Measurements from ENCODE around the gene RNPC3.

RNPC3 gene, protein sequence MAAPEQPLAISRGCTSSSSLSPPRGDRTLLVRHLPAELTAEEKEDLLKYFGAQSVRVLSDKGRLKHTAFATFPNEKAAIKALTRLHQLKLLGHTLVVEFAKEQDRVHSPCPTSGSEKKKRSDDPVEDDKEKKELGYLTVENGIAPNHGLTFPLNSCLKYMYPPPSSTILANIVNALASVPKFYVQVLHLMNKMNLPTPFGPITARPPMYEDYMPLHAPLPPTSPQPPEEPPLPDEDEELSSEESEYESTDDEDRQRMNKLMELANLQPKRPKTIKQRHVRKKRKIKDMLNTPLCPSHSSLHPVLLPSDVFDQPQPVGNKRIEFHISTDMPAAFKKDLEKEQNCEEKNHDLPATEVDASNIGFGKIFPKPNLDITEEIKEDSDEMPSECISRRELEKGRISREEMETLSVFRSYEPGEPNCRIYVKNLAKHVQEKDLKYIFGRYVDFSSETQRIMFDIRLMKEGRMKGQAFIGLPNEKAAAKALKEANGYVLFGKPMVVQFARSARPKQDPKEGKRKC

DNA sequence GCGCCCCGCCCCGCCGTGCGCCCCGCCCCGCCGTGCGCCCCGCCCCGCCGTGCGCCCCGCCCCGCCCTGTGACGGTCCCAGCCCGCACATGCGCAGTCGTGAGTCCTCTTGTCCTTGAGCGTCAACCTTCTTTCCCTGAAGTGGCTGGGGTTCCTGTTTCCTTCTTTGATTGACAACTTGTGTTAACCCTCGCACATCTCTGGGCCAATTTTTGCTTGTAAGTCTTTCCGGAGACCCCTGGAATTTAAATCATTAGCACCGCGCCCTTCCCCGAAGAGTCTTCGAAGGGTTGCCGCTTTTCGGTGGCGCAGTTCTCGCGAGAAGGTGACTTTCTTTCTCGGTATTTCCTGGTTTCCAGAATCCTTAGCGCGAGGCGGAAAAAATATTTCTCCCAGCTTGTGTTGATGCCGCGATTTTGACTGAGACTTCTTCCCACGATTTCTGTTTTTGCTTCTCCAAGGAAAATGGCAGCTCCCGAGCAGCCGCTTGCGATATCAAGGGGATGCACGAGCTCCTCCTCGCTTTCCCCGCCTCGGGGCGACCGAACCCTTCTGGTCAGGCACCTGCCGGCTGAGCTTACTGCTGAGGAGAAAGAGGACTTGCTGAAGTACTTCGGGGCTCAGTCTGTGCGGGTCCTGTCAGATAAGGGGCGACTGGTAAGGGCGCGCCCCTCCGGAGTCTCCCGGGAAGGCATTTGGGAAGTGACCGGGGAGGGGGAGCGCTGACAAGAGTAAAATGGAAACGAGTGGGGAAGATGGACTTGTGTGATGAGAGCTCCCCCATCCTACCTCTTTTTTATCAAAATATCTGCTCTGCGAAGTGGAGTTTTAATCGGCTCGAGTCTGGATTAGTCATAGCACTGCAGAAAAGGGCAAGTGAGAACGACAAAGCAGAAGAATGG lies at the start of gene RNPC3:
RNPC3 (plus strand) TSS at position 93 of the 901 bp plus-strand sequence; CDS start at position 465, 372 bp downstream.
- peak; percentile 94 for DNase-seq (ENCODE audit: low spot score)

DNA sequence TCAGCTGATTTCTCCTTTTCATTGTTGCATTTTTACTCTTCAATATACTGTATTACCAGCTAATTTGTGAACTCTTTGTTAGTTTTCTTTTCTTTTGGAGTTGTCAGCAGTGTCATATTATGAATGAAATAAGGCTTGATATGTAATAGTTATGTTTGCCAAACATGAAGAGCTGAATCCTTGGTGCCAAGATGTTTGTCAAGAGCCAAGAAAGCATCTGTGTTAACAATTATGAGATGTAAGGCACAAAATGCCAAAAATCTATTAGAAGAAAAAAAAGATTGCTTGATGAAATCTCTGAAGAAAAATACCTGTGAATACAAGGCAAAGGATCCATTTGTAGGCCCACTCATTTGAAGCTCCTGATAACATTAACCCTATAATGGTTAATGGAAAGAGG lies 48.4 kb upstream of the RNPC3 start:
- no peak for DNase-seq (ENCODE audit: low spot score)

DNA sequence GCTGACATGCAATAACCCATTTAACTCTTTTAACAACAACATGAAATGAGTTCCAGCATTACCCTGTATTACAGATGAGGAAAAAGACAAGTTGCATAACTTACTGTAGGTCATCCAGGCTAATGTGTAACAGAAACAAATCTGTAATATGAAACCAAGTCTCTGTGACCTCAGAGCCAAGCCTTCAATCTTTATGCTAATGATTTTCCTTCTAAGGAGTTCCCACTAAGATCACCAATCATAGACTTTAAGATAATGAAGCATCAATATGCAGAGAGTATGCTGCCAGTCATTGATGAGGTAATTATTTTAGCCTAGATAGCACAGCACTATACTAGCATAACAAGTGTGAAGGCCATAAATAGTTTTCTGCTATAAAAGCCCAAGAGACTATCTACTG lies 35.6 kb upstream of the RNPC3 start:
- no peak for DNase-seq (ENCODE audit: low spot score)

DNA sequence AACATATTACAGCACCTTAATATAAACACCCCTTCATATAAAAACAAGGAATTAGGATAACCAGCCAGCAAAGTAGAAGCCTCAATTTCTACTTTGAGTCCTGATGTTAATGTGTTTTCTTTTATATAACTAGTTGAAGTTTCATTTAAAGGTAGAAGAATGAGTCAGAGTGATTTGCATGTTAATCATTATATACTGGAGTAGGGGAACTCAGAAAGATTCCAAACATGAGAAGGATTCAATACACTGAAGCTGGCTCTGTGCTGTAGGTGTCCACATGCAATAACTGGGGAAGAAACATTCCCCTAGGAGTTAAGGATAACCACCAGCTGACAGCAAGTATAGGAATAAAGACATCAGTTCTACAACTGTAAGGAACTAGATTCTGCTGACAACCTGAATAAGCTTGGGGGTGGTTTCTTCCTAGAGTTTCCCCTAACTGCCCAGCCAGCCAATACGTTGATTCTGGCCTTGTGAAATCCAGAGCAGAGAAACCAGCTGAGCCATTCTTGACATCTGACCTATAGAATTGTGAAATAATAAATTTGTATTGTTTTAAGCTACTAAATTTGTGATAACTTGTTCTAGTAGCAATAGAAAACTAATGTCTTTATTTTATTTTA lies 33.4 kb upstream of the RNPC3 start:
- DNase-seq (ENCODE audit: low spot score): no peak

DNA sequence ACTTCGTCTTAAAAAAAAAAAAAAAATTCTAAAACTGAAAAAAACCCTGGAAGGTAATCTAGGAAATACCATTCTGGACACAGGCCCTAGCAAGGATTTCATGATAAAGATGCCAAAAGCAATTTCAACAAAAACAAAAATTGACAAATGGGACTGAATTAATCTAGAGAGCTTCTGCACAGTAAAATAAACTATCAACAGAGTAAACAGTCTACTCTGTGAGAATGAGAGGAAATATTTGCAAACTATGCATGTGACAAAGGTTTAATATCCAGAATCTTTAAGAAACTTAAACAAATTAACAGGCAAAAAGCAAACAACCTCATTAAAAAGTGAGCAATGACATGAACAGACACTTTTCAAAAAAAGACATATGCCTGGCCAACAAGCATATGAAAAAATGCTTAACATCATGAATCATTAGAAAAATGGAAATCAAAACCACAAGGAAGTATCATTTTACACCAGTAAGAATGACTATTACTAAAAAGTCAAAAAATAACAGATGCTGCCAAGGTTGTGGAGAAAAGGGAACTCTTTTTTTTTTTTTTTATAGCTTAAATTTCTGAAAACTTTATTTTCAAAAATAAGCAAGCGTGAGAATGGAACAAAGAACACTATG lies 29.4 kb upstream of the RNPC3 start:
- no peak for DNase-seq (ENCODE audit: low spot score)

DNA sequence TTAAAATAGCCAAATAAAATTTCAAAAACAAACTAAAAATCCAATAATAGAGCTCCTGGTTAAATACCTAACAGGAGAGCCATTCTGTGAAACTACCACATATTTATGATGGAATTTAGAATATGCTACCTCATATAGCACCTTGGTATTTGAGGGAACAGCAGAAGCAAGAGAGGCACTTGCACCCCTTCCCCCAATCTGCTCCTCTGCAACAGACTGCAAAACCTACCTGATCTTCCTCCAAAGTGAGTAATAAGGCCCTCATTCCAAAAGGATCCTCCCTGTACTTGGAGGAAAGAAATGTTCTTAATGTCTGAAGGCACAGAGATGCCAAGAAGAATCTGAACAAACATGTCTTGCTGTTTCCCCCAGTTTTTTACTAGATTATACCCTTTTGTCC lies 28.1 kb upstream of the RNPC3 start:
- no peak for DNase-seq (ENCODE audit: low spot score)

DNA sequence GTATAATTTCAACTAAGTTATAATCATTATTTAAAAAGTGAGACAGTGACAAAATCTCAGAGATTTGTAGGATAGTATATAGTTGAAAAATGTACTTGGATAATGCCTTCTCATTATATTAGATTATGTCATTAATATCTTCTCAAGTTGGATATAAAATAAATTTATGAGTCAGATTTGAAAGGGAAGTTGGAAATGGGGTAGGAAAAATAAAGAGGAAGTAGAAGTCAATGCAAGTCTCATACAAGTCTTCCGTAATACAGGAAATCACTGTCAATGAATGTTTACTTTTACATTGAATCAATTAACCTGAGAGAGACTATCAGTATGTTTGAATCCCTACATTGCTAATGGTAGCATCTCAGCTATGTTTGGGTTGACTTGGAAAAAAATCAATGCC lies 16.2 kb upstream of the RNPC3 start:
- DNase-seq (ENCODE audit: low spot score): no peak

DNA sequence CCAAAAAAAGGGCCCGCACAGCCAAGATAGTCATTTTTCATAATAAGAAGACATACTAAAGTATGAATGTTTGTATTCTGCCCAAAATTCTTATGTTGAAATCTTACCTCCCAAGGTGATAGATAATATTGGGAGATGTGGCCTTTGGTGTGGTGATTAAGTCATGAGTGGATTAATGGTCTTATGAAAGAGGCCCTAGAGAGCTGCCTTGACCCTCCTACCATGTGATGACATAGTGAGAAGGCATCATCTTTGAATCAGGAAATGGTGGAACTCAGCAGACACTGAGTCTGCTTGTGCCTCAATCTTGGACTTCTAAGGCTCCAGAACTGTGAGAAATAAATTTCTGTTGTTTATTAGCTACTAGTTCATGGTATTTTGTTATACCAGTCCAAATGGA lies 11.8 kb upstream of the RNPC3 start:
- DNase-seq (ENCODE audit: low spot score): no peak

DNA sequence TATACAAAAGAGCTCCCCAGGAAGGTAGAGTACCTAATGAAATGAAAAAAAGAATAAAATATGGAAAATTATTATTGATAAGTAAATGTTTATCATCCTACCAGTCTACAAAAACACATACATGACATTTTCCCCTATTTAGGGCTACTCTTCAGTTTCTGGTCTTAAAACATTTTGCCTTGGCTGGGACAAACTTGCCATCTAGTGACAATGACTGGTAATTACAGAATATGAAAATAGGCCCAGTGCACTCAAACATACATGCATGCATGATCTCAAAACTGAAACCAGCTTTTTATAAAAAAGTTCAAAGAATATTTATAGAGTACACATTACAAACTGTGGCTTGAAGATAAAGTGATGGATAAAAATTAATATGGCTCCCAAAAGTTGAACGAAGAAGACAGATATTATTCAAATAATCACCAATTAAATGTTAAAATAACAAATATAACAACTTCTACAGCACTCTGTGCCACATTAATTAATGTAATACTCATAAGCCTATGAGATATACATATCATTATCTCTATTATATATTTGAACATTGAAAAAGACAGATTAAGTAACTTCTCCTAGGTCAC lies 10.5 kb upstream of the RNPC3 start:
- peak; percentile 66 for DNase-seq (ENCODE audit: low spot score)

DNA sequence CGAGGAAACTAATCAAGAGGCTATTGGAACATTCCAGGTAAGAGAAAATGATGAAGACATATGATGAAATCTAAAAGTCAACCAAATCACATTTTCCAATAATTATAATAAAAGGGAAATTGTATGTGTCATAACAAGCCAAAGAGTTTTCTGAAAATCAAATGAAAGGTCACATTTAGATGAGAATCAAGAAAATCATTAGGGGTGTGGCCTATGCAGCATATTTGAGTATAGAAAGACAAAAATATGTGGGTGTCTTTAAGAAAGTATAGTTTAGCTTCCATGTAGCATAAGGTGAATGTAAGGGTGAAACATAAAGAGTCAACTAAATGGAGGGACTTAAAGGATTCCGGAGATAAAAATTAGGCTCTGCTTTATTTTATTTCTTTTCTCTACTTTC lies 9.2 kb upstream of the RNPC3 start:
- no peak for DNase-seq (ENCODE audit: low spot score)

DNA sequence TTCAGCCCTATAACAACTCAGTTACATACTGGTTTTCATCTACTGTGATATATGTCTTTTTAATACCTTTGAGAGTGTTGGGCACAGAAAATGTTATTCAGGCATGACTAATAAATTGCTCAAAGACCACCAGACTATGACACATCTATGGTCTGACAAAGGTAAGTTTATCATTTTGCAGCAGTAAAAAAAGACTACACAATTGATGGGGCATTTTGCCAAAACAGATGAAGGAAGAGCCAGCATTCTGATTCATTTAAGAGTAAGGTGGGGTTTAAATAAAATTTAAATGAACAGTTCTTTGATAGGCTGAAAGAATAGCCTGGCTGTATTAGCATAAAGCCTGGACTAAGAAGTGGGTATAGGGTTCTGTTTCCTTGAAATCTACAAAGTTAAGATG lies 8.8 kb upstream of the RNPC3 start:
- DNase-seq (ENCODE audit: low spot score): no peak

DNA sequence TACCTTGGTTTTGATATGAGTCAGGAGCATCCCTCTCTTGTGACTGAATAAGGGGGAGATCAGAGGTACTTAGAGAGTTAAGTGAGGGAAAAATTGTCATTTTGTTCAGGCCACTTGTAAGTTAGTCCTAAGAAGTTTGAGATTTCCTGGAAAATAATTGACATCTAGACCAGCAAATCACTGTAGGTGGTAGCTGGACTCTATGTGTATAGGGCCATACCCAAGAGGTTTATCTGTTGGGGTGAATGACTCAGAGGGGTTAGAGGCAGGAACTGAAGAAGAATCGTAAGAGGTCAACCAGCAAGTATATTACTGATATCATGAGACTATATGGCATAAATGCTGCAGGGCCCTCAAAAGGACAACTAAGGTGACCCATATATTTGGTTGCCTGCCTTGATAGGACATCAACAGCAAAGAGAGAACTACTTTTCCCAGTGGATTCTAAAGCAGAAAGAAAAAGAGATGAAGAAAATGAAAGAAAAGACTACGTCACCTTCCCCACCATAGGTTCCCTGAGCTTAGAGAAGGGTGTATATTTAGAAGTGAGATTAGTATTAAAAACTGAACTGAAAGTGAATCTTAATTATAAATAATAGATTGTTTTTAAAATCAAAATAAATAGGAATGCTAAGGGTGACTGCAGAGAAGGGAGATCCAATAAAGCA lies 8.0 kb upstream of the RNPC3 start:
- no peak for DNase-seq (ENCODE audit: low spot score)

DNA sequence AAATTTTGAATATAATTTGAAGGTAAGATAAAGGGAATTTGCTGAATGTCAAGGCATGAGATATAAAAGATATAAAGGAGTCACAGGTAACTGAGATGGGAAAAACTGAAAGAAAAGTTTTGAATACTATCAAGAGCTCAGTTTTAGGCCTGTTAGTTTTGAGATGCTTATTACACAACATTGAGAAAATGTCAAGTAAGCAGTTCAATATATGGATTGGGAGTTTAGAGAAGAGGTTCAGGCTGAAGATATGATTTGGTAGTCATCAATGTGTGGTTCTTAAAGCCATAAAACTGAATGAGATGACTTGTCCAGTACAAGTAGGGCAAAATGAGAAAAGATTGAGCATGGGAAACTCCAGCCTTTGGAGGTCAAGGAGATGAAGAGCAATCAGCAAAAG lies 4.7 kb upstream of the RNPC3 start:
- DNase-seq (ENCODE audit: low spot score): no peak

DNA sequence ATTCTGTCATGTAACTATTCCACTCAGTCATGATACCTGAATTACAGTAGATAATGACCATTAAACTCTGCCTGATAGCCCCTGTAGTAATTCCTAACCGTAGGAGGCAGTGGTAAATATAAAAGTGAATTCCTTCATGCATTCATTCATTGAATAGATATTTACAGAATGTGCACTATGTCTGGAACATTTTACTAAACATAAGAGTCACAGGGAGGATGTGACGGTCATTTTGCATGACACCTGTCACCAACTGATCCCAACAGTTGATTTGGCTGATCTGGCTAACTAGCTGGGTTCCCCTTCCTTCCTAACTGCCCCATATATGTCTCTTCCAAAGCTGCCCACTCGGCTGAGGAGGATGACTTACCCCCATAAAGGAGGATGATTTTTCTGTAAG lies 2.2 kb upstream of the RNPC3 start:
- DNase-seq (ENCODE audit: low spot score): no peak

DNA sequence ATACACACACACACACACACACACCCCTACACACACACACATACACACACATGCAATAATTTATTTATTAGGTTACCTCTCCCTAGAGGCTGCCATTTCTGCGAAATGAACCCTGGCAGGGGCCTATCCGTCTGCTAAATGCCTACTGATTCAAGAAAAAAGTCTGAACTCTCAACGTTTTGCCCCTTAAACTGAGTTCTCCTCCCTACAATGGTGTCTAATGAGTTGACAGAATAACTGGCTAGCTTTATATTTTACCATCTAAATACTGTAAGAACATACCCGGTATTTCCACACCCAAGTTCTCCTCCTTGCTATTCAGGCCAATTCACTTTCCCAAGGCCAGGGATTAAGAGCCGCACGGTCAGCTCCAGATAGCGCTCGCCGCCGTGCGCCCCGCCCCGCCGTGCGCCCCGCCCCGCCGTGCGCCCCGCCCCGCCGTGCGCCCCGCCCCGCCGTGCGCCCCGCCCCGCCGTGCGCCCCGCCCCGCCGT lies 339 bp upstream of the RNPC3 start:
- peak; percentile 58 for DNase-seq (ENCODE audit: low spot score)

DNA sequence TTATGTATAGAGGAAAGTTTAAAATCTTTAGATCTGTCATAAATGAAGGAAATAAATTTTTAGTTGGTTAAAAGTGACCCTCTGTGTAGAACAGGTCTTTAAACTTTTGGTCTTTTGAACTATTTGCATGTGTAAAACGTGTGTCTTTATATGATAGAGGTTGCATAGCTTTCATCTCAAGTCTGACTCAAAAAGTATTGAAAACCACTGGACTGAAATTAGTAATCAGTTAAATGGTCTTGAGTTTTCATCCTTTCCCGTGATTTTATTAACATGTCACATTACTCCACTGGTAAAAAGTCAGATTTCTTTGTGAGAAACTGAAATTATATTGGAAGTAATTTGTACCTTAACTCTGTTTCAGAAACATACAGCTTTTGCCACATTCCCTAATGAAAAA lies 1.8 kb downstream of the RNPC3 start:
- no peak for DNase-seq (ENCODE audit: low spot score)

DNA sequence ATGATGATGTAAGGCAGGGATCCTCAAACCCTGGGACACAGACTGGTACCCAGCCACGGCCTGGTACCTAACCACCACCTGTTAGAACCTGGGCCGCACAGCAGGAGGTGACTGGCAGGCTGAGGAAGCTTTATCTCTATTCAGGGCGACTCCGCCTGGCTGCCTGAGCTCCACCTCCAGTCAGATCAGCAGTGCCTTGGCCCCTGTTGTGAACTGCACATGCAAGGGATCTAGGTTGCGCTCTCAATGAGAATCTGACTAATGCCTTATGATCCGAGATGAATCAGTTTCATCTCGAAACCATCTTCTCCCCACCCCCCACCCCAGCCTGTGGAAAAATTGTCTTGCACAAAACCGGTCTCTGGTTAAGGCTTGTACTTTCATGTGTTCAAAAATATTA lies 4.2 kb downstream of the RNPC3 start:
- no peak for DNase-seq (ENCODE audit: low spot score)

DNA sequence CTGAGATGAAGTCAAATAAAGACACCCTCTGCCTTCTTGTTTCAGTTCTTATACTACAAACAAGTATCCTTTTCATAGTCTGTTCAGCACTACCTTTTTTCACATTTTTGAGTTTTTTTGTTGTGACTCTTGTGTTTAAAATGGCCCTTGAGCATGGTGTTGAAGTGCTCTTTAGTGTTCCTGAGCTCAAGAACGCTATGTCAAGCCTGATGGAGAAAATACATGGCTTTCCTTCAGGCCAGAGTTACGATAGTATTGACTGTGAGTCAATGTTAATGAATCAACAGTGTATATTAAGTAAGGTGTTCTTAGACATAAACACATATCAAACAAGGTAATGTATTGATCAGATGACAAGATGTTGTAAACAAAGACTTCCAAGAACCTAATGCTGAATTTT lies 12.7 kb downstream of the RNPC3 start:
- DNase-seq (ENCODE audit: low spot score): no peak

DNA sequence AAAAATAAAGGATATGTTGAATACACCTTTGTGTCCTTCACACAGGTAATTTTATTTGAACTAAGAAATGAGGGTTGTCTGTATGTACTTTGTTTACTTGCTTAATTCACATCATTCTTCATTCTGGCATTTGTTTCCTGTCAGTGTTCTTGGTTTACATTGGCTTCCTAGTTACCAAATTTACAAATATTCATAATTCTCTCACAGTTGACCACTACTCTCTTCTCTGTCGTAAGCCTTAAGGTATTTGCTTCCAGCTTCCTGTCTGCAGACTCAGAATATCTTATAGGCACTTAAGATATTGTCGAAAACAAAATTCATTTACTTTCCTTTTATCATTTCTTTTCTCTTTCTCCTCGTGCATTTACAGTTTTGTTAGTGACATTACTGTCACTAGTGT lies 15.9 kb downstream of the RNPC3 start:
- DNase-seq (ENCODE audit: low spot score): no peak

DNA sequence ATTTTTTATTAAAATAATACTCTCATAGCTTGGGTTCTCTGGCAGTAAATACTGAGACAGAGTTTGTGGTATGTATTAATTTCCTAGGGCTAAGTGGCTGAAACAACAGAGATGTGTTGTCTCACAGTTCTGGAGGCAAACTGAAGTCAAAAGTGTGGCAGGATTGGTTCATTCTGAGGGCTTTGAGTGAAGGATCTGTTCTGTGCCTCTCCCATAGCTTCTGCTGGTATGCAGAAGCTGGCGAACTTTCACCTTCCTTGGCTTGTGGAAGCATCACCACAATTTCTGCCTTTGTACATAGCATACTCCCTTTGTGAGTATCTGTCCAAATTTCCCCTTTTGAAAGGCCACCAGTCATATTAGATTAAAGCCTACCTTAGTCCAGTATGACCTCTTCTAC lies 21.0 kb downstream of the RNPC3 start:
- no peak for DNase-seq (ENCODE audit: low spot score)

DNA sequence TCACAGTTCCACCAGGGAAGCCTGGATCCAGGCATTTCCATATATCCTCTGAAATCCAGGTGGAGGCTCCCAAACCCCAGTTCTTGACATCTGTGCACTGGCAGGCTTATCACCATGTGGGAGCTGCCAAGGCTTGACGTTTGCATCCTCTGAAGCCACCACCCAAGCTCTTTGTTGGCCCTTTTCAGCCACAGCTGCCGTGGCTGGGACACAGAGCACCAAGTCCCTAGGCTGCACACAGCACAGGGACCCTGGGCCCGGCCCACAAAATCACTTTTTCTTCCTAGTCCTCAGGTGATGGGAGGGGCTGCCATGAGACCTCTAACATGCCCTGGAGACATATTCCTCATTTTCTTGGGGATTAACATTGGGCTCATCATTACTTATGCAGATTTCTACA lies 22.3 kb downstream of the RNPC3 start:
- no peak for DNase-seq (ENCODE audit: low spot score)
